ENCODE measurements around the gene NDST3.

GRCh38 chr4:118290951-118291350 lies 256.7 kb downstream of the NDST3 start:
- TF ChIP-seq ARNTL (CRISPR knock-in tag; IDR thresholded peaks at IDR 0.05) (no peak), CTCF (CRISPR knock-in tag; IDR thresholded peaks at IDR 0.05) (no peak), ZNF274 (CRISPR knock-in tag; IDR thresholded peaks at IDR 0.05) (no peak), PHB2 (IDR thresholded peaks at IDR 0.05; ENCODE audit: partially characterized antibody) (no peak), ZKSCAN1 (IDR thresholded peaks at IDR 0.05; ENCODE audit: low read length) (no peak), RXRA (CRISPR knock-in tag; IDR thresholded peaks at IDR 0.05) (no peak), ZNF589 (CRISPR knock-in tag; conservative IDR thresholded peaks at IDR 0.05) (no peak), E2F5 (CRISPR knock-in tag; conservative IDR thresholded peaks at IDR 0.05) (no peak), STAT6 (CRISPR knock-in tag; IDR thresholded peaks at IDR 0.05; ENCODE audit: borderline replicate concordance) (no peak), SP1 (IDR thresholded peaks at IDR 0.05) (no peak), SP1 (CRISPR knock-in tag; IDR thresholded peaks at IDR 0.05) (no peak), SIN3A (IDR thresholded peaks at IDR 0.05; ENCODE audit: borderline replicate concordance, low read depth, low read length) (no peak), GZF1 (CRISPR knock-in tag; IDR thresholded peaks at IDR 0.05) (no peak), EZH2 (conservative IDR thresholded peaks at IDR 0.05; ENCODE audit: low read depth, low read length) (no peak)
